OCI-LY3 (cell line): ENCODE data around the gene CERS6.

Source experiments
- H2AFZ ChIP-seq: fragments of 200-600, 300-600 bp; shearing (Covaris generic); 2 replicates; pipeline ENCODE4 v1.6.0; 2014; ENCODE audit warnings: antibody characterized with exemption, low read depth, low read length
- H3K27ac ChIP-seq: fragments of 200-600, 300-600 bp; sonication (generic); 2 replicates; pipeline ENCODE4 v1.5.1; 2014; ENCODE audit warnings: mild to moderate bottlenecking, low read length, moderate library complexity, mixed read lengths
- H3K27me3 ChIP-seq: fragments of 200-600, 300-600 bp; sonication (generic); 2 replicates; pipeline ENCODE4 v1.6.1; 2014; ENCODE audit warnings: low read depth, low read length, mixed read lengths
- H3K36me3 ChIP-seq: fragments of 200-600, 300-600 bp; sonication (generic); replicated peaks from 2 replicates; pipeline ENCODE3; 2014; ENCODE audit warnings: low read depth, low read length, mixed read lengths
- H3K4me1 ChIP-seq: fragments of 300-600, 200-600 bp; sonication (generic); 2 replicates; pipeline ENCODE4 v1.6.1; 2014; ENCODE audit warnings: low read length, mixed read lengths
- H3K4me2 ChIP-seq: fragments of 200-600, 300-600 bp; sonication (generic); 2 replicates; pipeline ENCODE4 v1.6.1; 2014; ENCODE audit warnings: low read length, mixed read lengths
- H3K4me3 ChIP-seq: fragments of 300-600, 200-600 bp; sonication (generic); 2 replicates; pipeline ENCODE4 v1.5.1; 2014; ENCODE audit warnings: antibody characterized with exemption, mild to moderate bottlenecking, low read length, moderate library complexity
- H3K79me2 ChIP-seq: fragments of 300-600, 200-600 bp; shearing (Covaris generic); 2 replicates; pipeline ENCODE4 v1.6.1; 2014; ENCODE audit warnings: mild to moderate bottlenecking, low read length, mixed read lengths
- H3K9ac ChIP-seq: fragments of 300-600, 200-600 bp; shearing (Covaris generic); 2 replicates; pipeline ENCODE4 v1.6.0; 2014; ENCODE audit warnings: mild to moderate bottlenecking, low read length, moderate library complexity
- H3K9me3 ChIP-seq: fragments of 200-600, 300-600 bp; shearing (Covaris generic); 2 replicates; pipeline ENCODE4 v1.6.1; 2014; ENCODE audit warnings: low read length, mixed read lengths; ENCODE audit not compliant: insufficient read depth
- H4K20me1 ChIP-seq: fragments of 200-600, 300-600 bp; sonication (generic); 2 replicates; pipeline ENCODE4 v1.6.1; 2016; ENCODE audit warnings: low read length, mixed read lengths; ENCODE audit not compliant: insufficient read depth
- EZH2phosphoT487 ChIP-seq: fragments of 200-600 bp; shearing (Covaris generic); IDR thresholded peaks from 2 replicates; pipeline ENCODE4 v1.6.1; 2018; ENCODE audit warnings: antibody characterized with exemption, mixed run types, low read depth
- TF ChIP-seq, protein P1 (sequence below): fragments of 200-600, 300-600 bp; sonication (generic); IDR thresholded peaks from 2 replicates; pipeline ENCODE4 v1.5.1; 2014; ENCODE audit warnings: antibody characterized with exemption, low read length, low read depth

The CERS6 gene

GRCh38 chr2:168526641-168527040 lies 70.6 kb downstream of the CERS6 start:
- Histone ChIP-seq H3K27ac (no peak overlapping the region), H3K36me3 (no peaks in the 10 kb centered on the region), H2AFZ (no peak overlapping the region), H3K4me2 (no peak overlapping the region), H4K20me1 (peaks cover 20% of the 10 kb centered on the region; the same call in 1 of the 2 replicates), H3K4me1 (peaks cover 66% of the 10 kb centered on the region), H3K4me3 (no peak overlapping the region), H3K9ac (no peak overlapping the region), H3K27me3 (no peaks in the 10 kb centered on the region), H3K79me2 (peaks cover 43% of the 10 kb centered on the region), H3K9me3 (no peaks in the 10 kb centered on the region)
- TF ChIP-seq EZH2phosphoT487: no peak
- TF ChIP-seq, protein P1, sequence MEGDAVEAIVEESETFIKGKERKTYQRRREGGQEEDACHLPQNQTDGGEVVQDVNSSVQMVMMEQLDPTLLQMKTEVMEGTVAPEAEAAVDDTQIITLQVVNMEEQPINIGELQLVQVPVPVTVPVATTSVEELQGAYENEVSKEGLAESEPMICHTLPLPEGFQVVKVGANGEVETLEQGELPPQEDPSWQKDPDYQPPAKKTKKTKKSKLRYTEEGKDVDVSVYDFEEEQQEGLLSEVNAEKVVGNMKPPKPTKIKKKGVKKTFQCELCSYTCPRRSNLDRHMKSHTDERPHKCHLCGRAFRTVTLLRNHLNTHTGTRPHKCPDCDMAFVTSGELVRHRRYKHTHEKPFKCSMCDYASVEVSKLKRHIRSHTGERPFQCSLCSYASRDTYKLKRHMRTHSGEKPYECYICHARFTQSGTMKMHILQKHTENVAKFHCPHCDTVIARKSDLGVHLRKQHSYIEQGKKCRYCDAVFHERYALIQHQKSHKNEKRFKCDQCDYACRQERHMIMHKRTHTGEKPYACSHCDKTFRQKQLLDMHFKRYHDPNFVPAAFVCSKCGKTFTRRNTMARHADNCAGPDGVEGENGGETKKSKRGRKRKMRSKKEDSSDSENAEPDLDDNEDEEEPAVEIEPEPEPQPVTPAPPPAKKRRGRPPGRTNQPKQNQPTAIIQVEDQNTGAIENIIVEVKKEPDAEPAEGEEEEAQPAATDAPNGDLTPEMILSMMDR: no peak

DNA sequence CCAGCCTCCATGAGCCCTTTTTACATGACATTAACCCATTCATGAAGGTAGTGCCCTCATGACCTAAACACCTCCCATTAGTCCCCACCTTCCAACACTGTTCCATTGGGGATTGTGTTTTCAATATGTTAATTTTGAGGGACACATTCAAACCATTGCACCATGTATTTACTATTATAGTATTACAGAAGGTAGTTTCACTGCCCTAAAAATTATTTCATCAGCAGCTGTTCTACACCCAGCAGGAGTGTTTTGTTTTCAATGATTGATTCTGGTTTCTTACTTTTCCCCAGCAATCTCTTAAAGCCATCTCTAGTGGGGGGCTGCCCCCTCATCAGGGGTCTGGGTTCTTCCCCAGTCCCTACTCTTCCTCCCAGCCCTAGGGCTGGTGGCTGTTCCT lies 71.9 kb downstream of the CERS6 start:
- H3K9me3 ChIP-seq: no peaks in the 10 kb centered on the region
- no peaks in the 10 kb centered on the region for H3K36me3 ChIP-seq
- H3K27ac ChIP-seq: no peak overlapping the region
- no peak overlapping the region for H2AFZ ChIP-seq
- no peaks in the 10 kb centered on the region for H3K27me3 ChIP-seq
- no peak overlapping the region for H3K4me2 ChIP-seq
- peaks cover 38% of the 10 kb centered on the region for H3K79me2 ChIP-seq
- TF ChIP-seq, protein P1: no peak
- no peak for TF ChIP-seq EZH2phosphoT487
- no peak overlapping the region for H3K9ac ChIP-seq
- H3K4me1 ChIP-seq: peaks cover 65% of the 10 kb centered on the region
- peaks cover 18% of the 10 kb centered on the region; the same call in 1 of the 2 replicates for H4K20me1 ChIP-seq
- no peak overlapping the region for H3K4me3 ChIP-seq

DNA sequence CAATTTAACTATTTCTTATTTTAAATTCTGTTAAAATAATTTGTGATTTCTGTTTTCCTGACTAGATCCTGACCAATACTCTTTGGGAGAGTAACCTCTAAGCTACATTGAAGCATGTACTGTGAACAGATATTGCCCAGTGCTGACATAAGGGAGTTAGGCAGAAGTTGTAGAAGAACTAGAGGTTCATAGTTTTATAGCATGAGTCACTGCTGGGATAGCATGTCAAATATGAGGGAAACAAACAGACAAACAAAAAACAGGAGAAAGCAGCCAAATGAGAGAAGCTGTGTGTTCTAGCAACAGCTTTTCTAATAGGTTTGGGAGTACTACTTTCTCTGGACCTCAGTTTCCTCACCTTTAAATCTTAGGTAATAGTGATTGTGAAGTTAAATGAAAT lies 72.4 kb downstream of the CERS6 start:
- Histone ChIP-seq H2AFZ (no peak overlapping the region), H3K4me1 (peaks cover 65% of the 10 kb centered on the region), H3K79me2 (peaks cover 36% of the 10 kb centered on the region), H3K36me3 (no peaks in the 10 kb centered on the region), H3K4me3 (no peak overlapping the region), H3K9me3 (no peaks in the 10 kb centered on the region), H4K20me1 (peaks cover 16% of the 10 kb centered on the region; the same call in 1 of the 2 replicates), H3K27me3 (no peaks in the 10 kb centered on the region), H3K9ac (no peak overlapping the region), H3K27ac (no peak overlapping the region), H3K4me2 (no peak overlapping the region)
- TF ChIP-seq, protein P1: no peak

DNA sequence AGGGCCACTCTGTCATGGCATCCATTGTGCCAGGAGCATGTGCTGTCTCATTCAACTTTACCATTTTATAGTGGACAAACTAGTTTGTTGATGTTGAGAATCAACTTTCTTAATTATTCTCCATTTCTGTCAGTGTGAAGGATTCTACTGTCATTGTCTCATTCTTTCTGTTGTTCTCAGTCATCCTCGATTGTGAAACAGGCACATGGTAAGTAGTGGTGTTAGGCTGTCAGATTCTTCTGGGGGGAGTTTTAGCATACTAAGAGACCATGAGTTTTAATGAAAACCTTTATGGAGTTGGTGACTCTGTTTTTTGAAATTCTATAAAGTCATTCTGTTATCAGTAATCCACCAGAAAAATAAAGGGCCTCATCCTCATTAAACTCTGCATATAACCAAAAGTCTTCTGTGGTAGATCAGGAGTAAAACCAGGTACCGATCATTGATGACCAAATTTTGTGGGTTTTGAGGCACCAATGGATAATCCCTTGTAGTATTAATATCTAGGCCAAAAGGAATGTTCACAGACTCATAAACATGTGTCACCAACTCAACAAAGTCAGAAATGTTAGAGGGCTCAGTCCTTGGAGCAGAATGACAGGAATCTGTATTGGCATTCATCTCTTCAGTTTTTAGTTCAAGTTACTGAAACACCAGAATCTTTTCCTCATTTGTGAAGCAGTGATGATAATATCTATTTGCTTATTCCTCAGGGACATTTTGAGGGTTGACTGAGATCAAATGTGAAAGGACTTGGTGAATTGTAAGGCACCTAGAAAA lies 73.2 kb downstream of the CERS6 start:
- H4K20me1 ChIP-seq: peaks cover 9% of the 10 kb centered on the region; the same call in 1 of the 2 replicates
- no peaks in the 10 kb centered on the region for H3K27me3 ChIP-seq
- H3K79me2 ChIP-seq: peaks cover 34% of the 10 kb centered on the region
- H3K27ac ChIP-seq: no peak overlapping the region
- H3K36me3 ChIP-seq: no peaks in the 10 kb centered on the region
- H3K4me2 ChIP-seq: no peak overlapping the region
- H2AFZ ChIP-seq: no peak overlapping the region
- no peak for TF ChIP-seq EZH2phosphoT487
- TF ChIP-seq, protein P1: no peak
- H3K4me3 ChIP-seq: no peak overlapping the region
- peaks cover 61% of the 10 kb centered on the region for H3K4me1 ChIP-seq
- no peak overlapping the region for H3K9ac ChIP-seq
- no peaks in the 10 kb centered on the region for H3K9me3 ChIP-seq
